Activated gamma-delta T cell (primary cell): ENCODE results near the gene SLC17A7.
A peak's percentile ranks its signal among the peaks of the same experiment; 100 is the strongest.
"Not testable (repeated sequence)": the region's sequence is repeated elsewhere in the genome, so short reads cannot be mapped to it uniquely, and the experiment has no call there.

Experiments
- DNase-seq: peaks from one replicate; lab custom pipeline; 2025; lab: John Stamatoyannopoulos, UW

SLC17A7 gene

DNA sequence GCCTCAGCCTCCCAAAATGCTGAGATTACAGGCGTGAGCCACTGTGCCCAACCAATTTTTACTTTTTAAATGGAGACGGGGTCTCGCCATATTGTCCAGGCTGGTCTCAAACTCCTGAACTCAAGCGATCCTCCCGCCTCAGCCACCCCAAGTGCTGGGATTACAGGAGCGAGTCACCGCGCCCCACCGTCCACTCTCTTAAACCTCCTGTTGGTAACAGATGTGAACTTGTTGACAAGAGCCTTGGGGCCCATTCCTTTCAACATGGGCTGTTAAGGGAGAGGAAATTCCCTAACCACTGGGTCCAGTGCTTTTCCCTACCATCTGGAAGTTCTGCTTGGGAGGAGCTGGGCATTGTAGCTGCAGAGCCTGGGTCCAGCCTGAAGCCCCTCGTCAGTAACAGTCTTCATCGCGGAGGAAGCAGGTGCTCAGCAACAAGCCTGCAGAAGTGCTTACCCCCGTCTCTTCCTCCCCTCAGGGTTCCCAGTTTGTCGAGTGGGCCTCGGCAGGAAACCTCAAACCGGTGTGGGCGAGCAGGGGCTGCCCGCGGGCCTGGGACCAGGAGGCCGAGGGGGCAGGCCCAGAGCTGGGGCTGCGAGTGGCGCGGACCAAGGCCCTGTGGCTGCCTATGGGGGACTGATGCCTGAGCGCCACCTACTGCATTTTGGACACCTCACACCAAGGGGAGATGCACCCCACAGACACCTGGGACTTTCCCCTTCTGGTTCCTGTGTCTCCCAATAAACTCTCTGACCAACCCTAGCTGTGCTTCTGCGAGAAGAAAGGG is 28.7 kb upstream of the SLC17A7 start:
- peak; percentile 80 for DNase-seq

GRCh38 chr19:49468746-49469447 is 27.6 kb upstream of the SLC17A7 start:
- peak; percentile 67 for DNase-seq

- DNase-seq = no peak
These were observed 26.9 kb upstream of the SLC17A7 start for GRCh38 chr19:49468199-49468598.

GRCh38 chr19:49465371-49465770 is 24.0 kb upstream of the SLC17A7 start:
- no peak for DNase-seq

GRCh38 chr19:49463960-49464740 is 22.8 kb upstream of the SLC17A7 start:
- DNase-seq = no peak

DNA sequence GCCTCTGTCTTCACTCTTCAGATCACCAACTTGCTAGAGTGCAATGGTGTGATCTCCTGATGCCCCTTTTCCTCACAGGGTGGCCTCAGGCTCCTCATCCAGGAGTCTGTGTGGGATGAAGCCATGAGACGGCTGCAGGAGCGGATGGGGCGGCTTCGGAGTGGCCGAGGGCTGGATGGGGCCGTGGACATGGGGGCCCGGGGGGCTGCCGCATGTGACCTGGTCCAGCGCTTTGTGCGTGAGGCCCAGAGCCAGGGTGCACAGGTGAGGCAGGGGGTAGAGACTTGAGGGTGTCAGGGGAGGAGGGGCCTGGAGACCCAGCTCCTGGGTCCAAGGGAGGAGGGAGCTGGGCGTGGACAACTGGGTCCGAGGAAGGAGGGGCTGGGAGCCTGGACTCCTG is 21.2 kb upstream of the SLC17A7 start:
- DNase-seq = no peak

DNA sequence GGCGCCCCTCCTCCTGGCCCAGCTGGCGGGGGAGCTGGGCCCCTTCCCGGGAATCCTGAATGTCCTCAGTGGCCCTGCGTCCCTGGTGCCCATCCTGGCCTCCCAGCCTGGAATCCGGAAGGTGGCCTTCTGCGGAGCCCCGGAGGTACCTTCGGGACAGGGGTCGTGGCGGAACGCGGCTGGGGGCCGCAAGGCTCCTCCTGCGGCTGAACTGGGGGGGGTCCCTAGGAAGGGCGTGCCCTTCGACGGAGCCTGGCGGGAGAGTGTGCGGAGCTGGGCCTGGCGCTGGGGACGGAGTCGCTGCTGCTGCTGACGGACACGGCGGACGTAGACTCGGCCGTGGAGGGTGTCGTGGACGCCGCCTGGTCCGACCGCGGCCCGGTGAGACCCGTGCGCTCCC is 20.3 kb upstream of the SLC17A7 start:
- DNase-seq = no peak

DNA sequence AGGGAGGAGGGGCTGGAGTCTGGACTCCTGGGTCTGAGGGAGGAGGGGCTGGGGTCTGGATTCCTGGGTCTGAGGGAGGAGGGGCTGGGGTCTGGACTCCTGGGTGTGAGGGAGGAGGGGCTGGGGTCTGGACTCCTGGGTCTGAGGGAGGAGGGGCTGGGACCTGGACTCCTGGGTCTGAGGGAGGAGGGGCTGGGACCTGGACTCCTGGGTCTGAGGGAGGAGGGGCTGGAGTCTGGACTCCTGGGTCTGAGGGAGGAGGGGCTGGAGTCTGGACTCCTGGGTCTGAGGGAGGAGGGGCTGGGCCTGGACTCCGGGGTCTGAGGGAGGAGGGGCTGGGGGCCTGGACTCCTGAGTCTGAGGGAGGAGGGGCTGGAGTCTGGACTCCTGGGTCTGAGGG is 19.8 kb upstream of the SLC17A7 start:
- DNase-seq = not testable (repeated sequence)

DNA sequence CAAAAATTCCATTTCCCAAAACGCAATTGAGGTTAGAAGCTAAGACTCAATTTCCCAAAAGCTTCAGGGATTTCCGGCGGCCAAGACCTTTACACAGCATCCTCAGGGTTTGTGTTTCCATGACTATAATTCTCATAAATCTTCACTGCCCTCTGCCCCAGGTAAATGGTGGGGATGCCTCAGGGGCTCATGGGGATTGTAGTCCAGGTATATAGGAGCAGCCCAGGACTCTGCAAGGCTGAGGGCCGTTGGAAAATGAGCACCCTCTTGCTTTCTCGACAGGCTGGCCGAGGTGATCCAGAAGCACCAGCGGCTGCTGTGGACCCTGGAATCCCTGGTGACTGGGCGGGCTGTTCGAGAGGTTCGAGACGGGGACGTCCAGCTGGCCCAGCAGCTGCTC is 18.1 kb upstream of the SLC17A7 start:
- no peak for DNase-seq

DNA sequence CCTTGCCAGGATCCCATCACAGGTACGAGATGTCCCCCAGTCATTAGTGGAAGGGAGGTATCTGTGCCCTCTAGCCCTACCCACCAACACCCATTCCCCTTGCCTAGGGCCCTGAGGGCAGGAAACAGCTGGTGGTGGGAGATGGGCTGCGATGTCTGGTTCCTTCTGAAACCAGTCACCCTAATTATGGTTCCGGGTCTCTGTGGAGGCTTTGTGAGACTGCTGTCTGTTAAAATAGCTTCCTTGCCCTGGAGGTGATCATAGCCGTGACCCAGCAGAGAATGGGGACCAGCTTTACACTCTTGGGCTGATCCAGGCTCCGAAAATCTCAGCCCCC is 17.2 kb upstream of the SLC17A7 start:
- DNase-seq = no peak

DNA sequence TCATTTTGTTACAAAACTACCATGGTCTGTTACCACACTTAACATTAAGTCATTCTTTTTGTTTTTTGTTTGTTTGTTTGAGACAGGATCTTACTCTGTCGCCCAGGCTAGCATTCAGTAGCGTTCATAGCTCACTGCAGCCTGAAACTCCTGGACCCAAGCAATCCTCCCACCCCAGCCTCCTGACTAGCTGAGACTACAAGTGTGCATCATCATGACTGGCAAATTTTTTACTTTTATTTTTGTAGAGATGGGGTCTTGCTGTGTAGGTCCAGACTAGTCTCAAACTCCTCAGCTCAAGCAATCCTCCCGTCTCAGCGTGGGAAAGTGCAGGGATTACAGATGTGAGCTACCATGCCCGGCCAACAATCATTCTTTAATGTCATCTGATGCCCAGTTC is 15.0 kb upstream of the SLC17A7 start:
- no peak for DNase-seq

DNA sequence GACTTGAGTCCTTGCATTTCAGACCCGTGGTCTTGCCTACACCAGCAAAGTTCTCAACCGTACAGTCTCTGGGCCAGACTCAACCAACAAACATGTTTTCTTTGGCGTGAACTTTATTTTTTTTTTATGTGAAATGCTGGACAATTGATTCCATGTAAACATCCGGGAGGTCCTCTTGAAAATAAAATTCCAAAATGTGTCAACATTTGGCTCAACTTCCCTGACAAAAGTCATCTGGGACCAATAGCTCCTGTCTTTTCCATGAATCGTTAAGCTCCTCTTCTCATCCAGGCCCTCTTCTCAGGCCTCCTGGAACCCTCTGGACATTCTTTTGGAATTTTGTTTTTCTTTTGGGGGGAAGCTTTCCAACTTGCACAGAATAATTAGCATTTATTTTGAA is 14.4 kb upstream of the SLC17A7 start:
- DNase-seq = no peak

- DNase-seq = no peak
These were observed 12.5 kb upstream of the SLC17A7 start for GRCh38 chr19:49453757-49454240.

- DNase-seq = peak; percentile 95
These were observed 11.9 kb upstream of the SLC17A7 start, which contains the start of gene ALDH16A1 for GRCh38 chr19:49453013-49453756. TSS of gene ALDH16A1 (plus strand) at chr19:49453225. CDS start at chr19:49453332, 107 bp downstream.

- DNase-seq = no peak
These were observed 10.3 kb upstream of the SLC17A7 start, which contains the start of gene PIH1D1 for GRCh38 chr19:49451430-49452181. TSS of gene PIH1D1 (minus strand) at chr19:49451814. CDS start at chr19:49451574, 240 bp downstream.

DNA sequence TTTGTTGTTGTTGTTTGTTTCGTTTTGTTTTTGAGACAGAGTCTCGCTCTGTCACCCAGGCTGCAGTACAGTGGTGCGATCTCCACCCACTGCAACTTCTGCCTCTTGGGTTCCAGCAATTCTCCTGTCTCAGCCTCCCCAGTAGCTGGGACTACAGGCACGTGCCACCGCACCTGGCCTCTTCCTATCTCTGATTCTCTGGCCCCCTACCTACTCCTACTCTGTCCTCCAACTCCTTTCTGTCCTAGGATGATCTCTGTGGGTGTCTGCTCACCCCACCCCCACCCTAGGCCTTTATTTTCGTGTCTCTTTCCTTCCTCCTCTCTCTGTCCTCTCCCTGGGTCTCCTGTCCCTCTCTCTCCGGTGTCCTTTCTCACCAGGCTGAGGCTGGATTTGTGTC is 9.1 kb upstream of the SLC17A7 start:
- no peak for DNase-seq

GRCh38 chr19:49448432-49448786 is 7.1 kb upstream of the SLC17A7 start:
- no peak for DNase-seq

GRCh38 chr19:49447485-49448431 is 6.4 kb upstream of the SLC17A7 start:
- no peak for DNase-seq

DNA sequence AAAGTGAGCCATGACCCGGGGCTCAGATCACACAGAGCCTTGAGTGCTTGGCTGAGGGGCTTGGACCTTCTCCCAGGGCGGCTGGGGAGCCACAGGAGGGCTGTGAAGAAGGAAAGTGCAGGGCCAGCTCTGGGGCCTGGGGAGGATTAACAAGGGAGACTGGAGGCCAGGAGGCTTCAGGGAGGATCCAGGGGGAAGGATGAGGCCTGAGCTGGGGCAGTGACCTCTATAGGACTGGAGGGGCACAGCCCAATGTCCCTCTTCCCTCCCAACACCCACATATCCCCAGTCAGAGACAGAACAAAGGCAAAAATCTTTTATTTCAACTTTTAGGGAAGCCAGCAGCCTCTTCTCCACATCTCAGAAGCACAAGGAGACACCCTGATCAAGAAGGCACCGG is 4.7 kb upstream of the SLC17A7 start:
- DNase-seq = no peak
